Sigmoid colon (tissue), 4 donors: ENCODE data around the gene B3GNT3.

ENCODE experiments used
- EP300 ChIP-seq, 4 donors: sonication (generic); formaldehyde crosslinking; IDR thresholded peaks; one replicate each; pipeline ENCODE4 v1.6.1; 2017; ENCODE audit warnings: antibody characterized with exemption in 4 of 4
- TF ChIP-seq, protein P1 (sequence below), 4 experiments: fragments of 450-650 bp in 3 of 4; fragments of 200-600 bp in 1 of 4; IDR thresholded peaks; one replicate each; pipeline ENCODE4 v1.5.1; 2016 to 2019; ENCODE audit warnings: antibody characterized with exemption in 4 of 4, mild to moderate bottlenecking in 3 of 4, moderate library complexity in 2 of 4

DNA sequence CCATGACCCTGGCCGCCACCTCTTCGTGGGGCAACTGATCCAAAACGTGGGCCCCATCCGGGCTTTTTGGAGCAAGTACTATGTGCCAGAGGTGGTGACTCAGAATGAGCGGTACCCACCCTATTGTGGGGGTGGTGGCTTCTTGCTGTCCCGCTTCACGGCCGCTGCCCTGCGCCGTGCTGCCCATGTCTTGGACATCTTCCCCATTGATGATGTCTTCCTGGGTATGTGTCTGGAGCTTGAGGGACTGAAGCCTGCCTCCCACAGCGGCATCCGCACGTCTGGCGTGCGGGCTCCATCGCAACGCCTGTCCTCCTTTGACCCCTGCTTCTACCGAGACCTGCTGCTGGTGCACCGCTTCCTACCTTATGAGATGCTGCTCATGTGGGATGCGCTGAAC is 16.7 kb downstream of the B3GNT3 start:
- TF ChIP-seq EP300 (IDR thresholded peaks at IDR 0.05): no peak
- TF ChIP-seq, protein P1, sequence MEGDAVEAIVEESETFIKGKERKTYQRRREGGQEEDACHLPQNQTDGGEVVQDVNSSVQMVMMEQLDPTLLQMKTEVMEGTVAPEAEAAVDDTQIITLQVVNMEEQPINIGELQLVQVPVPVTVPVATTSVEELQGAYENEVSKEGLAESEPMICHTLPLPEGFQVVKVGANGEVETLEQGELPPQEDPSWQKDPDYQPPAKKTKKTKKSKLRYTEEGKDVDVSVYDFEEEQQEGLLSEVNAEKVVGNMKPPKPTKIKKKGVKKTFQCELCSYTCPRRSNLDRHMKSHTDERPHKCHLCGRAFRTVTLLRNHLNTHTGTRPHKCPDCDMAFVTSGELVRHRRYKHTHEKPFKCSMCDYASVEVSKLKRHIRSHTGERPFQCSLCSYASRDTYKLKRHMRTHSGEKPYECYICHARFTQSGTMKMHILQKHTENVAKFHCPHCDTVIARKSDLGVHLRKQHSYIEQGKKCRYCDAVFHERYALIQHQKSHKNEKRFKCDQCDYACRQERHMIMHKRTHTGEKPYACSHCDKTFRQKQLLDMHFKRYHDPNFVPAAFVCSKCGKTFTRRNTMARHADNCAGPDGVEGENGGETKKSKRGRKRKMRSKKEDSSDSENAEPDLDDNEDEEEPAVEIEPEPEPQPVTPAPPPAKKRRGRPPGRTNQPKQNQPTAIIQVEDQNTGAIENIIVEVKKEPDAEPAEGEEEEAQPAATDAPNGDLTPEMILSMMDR (IDR thresholded peaks at IDR 0.05): no peak
